ENCODE measurements around the gene PCF11. TPM values are rescaled to one million over a fixed set of nuclear protein-coding genes. Genes with fewer than 3 reads are reported as not detected.

The PCF11 gene
- total RNA-seq, 8 experiments from 2014 or later, result 35.2 to 101 (median 50.6) TPM

DNA sequence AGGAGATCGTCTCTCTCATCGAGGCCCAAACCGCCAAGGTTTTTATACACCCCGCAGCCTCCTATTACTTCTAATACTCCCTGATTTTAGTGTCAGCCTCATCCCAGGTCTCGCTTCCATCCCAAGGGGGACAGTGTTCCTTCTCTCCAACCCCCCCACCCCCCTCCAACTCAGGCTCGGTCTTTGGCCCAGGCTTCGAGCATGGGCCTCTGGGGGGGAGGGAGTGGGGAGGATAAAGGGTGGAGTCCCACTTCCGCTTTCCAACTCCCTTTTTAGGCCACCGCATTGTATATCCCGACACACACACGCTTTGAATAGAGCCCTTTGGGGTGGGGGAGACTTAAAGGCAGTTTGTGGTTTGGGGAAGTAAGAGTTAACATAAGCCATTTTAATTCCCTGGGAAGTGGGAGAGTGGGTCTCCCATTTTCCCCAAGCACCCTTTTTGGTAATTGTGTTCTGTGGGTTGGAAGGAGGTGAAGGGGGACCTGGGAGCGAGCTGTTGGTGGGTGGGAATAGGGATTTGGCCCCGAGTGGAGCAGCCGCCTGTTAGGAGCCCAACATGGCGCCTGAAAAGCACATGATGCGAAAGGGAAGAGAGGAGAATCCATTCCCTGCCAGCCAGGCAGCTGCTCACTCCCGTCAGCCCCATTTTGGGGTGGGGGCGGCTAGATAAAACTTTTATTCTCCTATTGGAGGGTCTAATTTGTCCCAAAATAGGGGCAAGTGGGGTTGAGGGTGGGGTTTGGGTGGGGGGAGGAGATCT, 844 bp downstream of the PCF11 start:
- in situ Hi-C loops (cut with MboI; ENCODE audit: low pct_unique_long_range_greater_than_20kb in 2 of 9, low sequenced_read_pairs in 9 of 9, unreplicated experiment in 9 of 9), result no loop called here
- peak in 2 of 8 experiments; percentile 1 to 3 for ATAC-seq (replicated peaks in 6 of 8)

GRCh38 chr11:83158357-83158786, 1.4 kb downstream of the PCF11 start:
- in situ Hi-C loops (cut with MboI; ENCODE audit: low pct_unique_long_range_greater_than_20kb in 2 of 9, low sequenced_read_pairs in 9 of 9, unreplicated experiment in 9 of 9), result no loop called here
- Histone ChIP-seq H3K27ac (peak overlapping the region in 1 of 2 donors; percentile 98), H3K4me3 (peak overlapping the region; percentile 79 to 97 (median 89)), H3K4me1 (replicated peaks in 1 of 2) (peaks cover 9 to 26% of the 10 kb centered on the region in 2 donors)
- ATAC-seq (replicated peaks in 6 of 8), result no peak
- WGBS, 10 experiments, result 0 to 3% (median 0%) methylated on average over 1 to 5 of the region's 5 CpGs

More for the DNA sequence above, 844 bp downstream of the PCF11 start:
- H3K4me3 ChIP-seq, result peak overlapping the region; percentile 79 to 97 (median 89)
- peak overlapping the region; percentile 96 to 98 for H3K27ac ChIP-seq
- H3K4me1 ChIP-seq (replicated peaks in 1 of 2), result peaks cover 9 to 26% of the 10 kb centered on the region in 2 donors
- WGBS, 10 experiments, result 0 to 2% (median 0%) methylated on average over 1 to 8 of the region's 18 CpGs; no CpG with 5 or more reads in 4 of the 10 experiments

DNA sequence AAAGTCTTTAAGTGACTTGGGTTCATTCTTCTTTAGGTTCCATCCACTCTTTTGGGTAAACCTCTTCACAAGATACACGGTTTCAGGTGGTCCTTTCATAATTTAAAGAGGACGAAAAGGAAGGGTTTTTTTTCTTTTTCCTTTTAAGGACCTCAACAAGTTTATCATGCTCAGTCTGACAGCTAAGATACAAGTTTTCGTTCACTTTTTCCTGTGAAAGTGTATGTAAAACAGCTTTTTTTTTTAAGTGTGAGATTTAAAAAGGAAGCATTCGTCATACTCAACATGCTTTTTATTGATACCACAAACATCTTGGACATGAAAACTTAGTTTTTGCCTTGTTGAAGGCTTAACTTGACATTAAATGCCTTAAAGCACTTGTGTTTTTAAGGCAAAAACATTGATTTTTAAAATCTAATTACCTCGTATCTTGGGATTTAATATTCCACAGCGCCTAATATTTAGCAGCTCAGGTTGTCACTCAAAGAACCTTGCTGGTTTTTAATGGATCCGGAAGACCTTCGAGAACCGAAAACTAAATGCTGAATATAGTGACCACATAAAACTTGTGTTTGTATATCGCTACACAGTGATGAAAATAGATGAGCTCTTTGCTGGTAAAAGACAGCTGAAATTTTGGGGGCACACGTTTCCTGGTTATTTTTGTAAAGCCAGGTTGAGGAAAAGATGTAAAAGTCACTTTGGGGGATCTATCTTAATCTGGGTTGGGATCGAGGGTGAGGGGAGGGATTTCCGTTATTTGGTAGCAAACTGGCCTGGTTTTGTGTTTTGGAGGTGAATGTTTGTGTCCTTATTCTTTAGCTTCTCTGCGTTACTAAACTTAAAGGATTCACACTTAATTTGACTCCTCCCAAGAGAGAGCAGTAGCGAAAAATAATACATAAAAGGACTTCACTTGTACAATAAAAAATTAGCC, 2.3 kb downstream of the PCF11 start:
- in situ Hi-C loops (cut with MboI; ENCODE audit: low pct_unique_long_range_greater_than_20kb in 2 of 9, low sequenced_read_pairs in 9 of 9, unreplicated experiment in 9 of 9), result no loop called here
- Histone ChIP-seq H3K4me3 (peak overlapping the region; percentile 79 to 97 (median 89)), H3K27ac (no peak overlapping the region), H3K4me1 (replicated peaks in 1 of 2) (peaks cover 9 to 26% of the 10 kb centered on the region in 2 donors)
- 2 to 44% (median 16%) methylated on average over 5 to 15 of the region's 15 CpGs for WGBS, 10 experiments
- no peak for ATAC-seq (replicated peaks in 6 of 8)

- WGBS, 10 experiments, result 0 to 87% (median 51%) methylated on average over 1 to 6 of the region's 6 CpGs; no CpG with 5 or more reads in 1 of the 10 experiments
- in situ Hi-C loops (cut with MboI; ENCODE audit: low pct_unique_long_range_greater_than_20kb in 2 of 9, low sequenced_read_pairs in 9 of 9, unreplicated experiment in 9 of 9), result no loop called here
- peak overlapping the region; percentile 79 to 97 (median 89) for H3K4me3 ChIP-seq
- no peak overlapping the region for H3K27ac ChIP-seq
- ATAC-seq (replicated peaks in 6 of 8), result no peak
- H3K4me1 ChIP-seq (replicated peaks in 1 of 2), result peaks cover 9 to 26% of the 10 kb centered on the region in 2 donors
Observed at GRCh38 chr11:83159902-83160865, 3.3 kb downstream of the PCF11 start.

GRCh38 chr11:83161610-83162199, 4.8 kb downstream of the PCF11 start:
- Histone ChIP-seq H3K27ac (no peak overlapping the region), H3K4me3 (no peak overlapping the region), H3K4me1 (replicated peaks in 1 of 2) (peaks cover 9 to 26% of the 10 kb centered on the region in 2 donors)
- WGBS, 10 experiments, result 0 to 100% (median 76%) methylated on average over 1 of the region's 1 CpG; no CpG with 5 or more reads in 2 of the 10 experiments
- in situ Hi-C loops (cut with MboI; ENCODE audit: low pct_unique_long_range_greater_than_20kb in 2 of 9, low sequenced_read_pairs in 9 of 9, unreplicated experiment in 9 of 9), result no loop called here
- no peak for ATAC-seq (replicated peaks in 6 of 8)

DNA sequence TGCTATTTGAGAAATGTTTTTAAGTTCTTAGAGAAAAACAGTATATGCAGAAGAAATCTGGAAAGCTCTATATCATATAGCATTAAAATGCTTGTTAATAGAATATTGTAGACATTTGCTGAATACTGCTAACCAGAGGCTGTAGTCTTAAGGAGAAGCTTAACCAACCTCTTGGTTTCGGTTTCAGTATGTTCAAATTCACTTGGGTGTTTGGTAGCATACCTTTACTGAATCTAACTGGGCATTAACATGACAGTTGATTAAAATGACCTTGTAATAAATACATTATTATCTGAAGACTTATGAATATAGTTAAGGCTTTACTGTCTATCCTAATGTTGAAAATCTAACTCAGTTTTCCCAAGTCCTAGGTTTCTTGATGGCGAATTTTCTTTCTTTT, 5.4 kb downstream of the PCF11 start:
- Histone ChIP-seq H3K4me3 (no peak overlapping the region), H3K4me1 (replicated peaks in 1 of 2) (peaks cover 9 to 26% of the 10 kb centered on the region in 2 donors), H3K27ac (no peak overlapping the region)
- in situ Hi-C loops (cut with MboI; ENCODE audit: low pct_unique_long_range_greater_than_20kb in 2 of 9, low sequenced_read_pairs in 9 of 9, unreplicated experiment in 9 of 9), result no loop called here
- no peak for ATAC-seq (replicated peaks in 6 of 8)
- WGBS, 10 experiments, result 80 to 100% (median 100%) methylated on average over 1 to 2 of the region's 2 CpGs; no CpG with 5 or more reads in 2 of the 10 experiments

GRCh38 chr11:83166193-83166866, 9.4 kb downstream of the PCF11 start:
- in situ Hi-C loops (cut with MboI; ENCODE audit: low pct_unique_long_range_greater_than_20kb in 2 of 9, low sequenced_read_pairs in 9 of 9, unreplicated experiment in 9 of 9), result no loop called here
- Histone ChIP-seq H3K4me1 (replicated peaks in 1 of 2) (peaks cover 0 to 28% of the 10 kb centered on the region in 2 donors), H3K4me3 (no peak overlapping the region), H3K27ac (no peak overlapping the region)
- ATAC-seq (replicated peaks in 6 of 8), result no peak
- 90 to 100% (median 95%) methylated on average over 4 to 11 of the region's 11 CpGs for WGBS, 10 experiments

DNA sequence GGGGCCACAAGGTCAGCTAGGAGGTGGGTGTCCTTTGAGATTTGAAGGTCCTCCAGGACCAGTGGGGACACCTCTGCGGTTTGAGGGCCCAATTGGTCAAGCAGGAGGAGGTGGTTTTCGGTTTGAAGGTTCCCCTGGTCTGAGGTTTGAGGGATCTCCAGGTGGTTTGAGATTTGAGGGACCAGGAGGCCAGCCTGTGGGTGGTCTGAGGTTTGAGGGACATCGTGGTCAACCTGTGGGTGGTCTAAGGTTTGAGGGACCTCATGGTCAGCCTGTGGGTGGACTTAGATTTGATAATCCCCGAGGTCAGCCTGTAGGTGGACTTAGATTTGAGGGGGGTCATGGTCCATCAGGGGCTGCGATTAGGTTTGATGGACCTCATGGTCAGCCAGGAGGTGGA, 11.8 kb downstream of the PCF11 start:
- Histone ChIP-seq H3K27ac (no peak overlapping the region), H3K4me3 (no peak overlapping the region), H3K4me1 (replicated peaks in 1 of 2) (peaks cover 0 to 32% of the 10 kb centered on the region in 2 donors)
- WGBS, 10 experiments, result 90 to 100% (median 95%) methylated on average over 1 to 2 of the region's 5 CpGs; no CpG with 5 or more reads in 6 of the 10 experiments
- in situ Hi-C loops (cut with MboI; ENCODE audit: low pct_unique_long_range_greater_than_20kb in 2 of 9, low sequenced_read_pairs in 9 of 9, unreplicated experiment in 9 of 9), result no loop called here
- no peak for ATAC-seq (replicated peaks in 6 of 8)

GRCh38 chr11:83170865-83171264, 13.9 kb downstream of the PCF11 start:
- Histone ChIP-seq H3K27ac (no peak overlapping the region), H3K4me3 (peak overlapping the region in 3 of 5 donors; percentile 5 to 18 (median 11)), H3K4me1 (replicated peaks in 1 of 2) (peaks cover 0 to 32% of the 10 kb centered on the region in 2 donors)
- ATAC-seq (replicated peaks in 6 of 8), result peak in 3 of 8 experiments; percentile 59 to 71 (median 61)
- 12 to 100% (median 84%) methylated on average over 1 to 2 of the region's 2 CpGs for WGBS, 10 experiments
- in situ Hi-C loops (cut with MboI; ENCODE audit: low pct_unique_long_range_greater_than_20kb in 2 of 9, low sequenced_read_pairs in 9 of 9, unreplicated experiment in 9 of 9), result no loop called here

GRCh38 chr11:83172551-83172950, 15.6 kb downstream of the PCF11 start:
- 60 to 100% (median 100%) methylated on average over 1 to 3 of the region's 4 CpGs; no CpG with 5 or more reads in 4 of the 10 experiments for WGBS, 10 experiments
- in situ Hi-C loops (cut with MboI; ENCODE audit: low pct_unique_long_range_greater_than_20kb in 2 of 9, low sequenced_read_pairs in 9 of 9, unreplicated experiment in 9 of 9), result no loop called here
- ATAC-seq (replicated peaks in 6 of 8), result no peak
- Histone ChIP-seq H3K4me3 (no peak overlapping the region), H3K4me1 (replicated peaks in 1 of 2) (peaks cover 0 to 32% of the 10 kb centered on the region in 2 donors), H3K27ac (no peak overlapping the region)

DNA sequence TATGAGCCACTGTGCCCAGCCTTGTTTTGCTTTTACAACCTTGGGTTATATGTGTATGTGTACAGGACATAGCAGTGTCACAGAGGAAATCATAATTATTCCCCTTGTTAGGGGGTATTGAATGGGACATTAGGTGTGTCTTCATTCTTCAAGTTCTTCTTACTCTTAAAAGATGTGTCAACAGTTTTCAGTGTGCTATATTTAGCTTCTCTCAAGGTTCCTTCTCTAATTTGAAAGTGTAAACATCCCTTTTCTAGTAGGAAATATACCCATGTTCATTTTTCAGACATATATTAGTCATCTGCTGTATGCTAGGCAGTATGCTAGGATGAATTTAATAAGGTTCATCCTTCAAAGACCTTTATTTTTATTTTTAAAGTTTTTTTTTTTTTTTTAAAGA, 17.1 kb downstream of the PCF11 start:
- no peak overlapping the region for H3K4me3 ChIP-seq
- no peak overlapping the region for H3K27ac ChIP-seq
- in situ Hi-C loops (cut with MboI; ENCODE audit: low pct_unique_long_range_greater_than_20kb in 2 of 9, low sequenced_read_pairs in 9 of 9, unreplicated experiment in 9 of 9), result no loop called here
- H3K4me1 ChIP-seq (replicated peaks in 1 of 2), result peaks cover 0 to 32% of the 10 kb centered on the region in 2 donors
- no peak for ATAC-seq (replicated peaks in 6 of 8)
